H1 (cell line): Measurements from ENCODE around the gene RUNX1. TPM values are rescaled to one million over a fixed set of nuclear protein-coding genes. Genes with fewer than 3 reads are reported as not detected.

Experiments
- CTCF ChIA-PET: fragments of 300-600 bp; sonication (Branson Sonifier 250); formaldehyde crosslinking; loops from one replicate; lab custom pipeline; 2021; ENCODE audit not compliant: partially characterized antibody; lab: Charles Lee
- POLR2A ChIA-PET: fragments of 300-600 bp; sonication (Branson Sonifier 250); formaldehyde crosslinking; loops from one replicate; lab custom pipeline; 2021; ENCODE audit warnings: inconsistent platforms; ENCODE audit not compliant: partially characterized antibody; lab: Charles Lee
- DNase-seq, 2 experiments: peaks; one replicate each; pipeline versions ENCODE4 v3.0.0 to v3.0.0-alpha.2; 2010 to 2022; ENCODE audit warnings: low spot score in 2 of 2, low read depth in 1 of 2, mixed read lengths in 1 of 2
- FAIRE-seq: peaks from 2 replicates; lab custom pipeline; 2011; peaks lifted over from hg19 to GRCh38; lab: Jason Lieb, UNC
- H2AFZ ChIP-seq: 2 replicates; pipeline ENCODE4 v1.8.1; 2012; ENCODE audit warnings: low read length, inconsistent platforms
- H2AK5ac ChIP-seq: 2 replicates; pipeline ENCODE4 v1.6.1; 2013; ENCODE audit warnings: low read depth, low read length
- H2BK120ac ChIP-seq: replicated peaks from 2 replicates; pipeline ENCODE3; 2013; ENCODE audit warnings: low read depth, low read length, inconsistent platforms
- H2BK12ac ChIP-seq: 2 replicates; pipeline ENCODE4 v1.6.1; 2013; ENCODE audit warnings: low read depth, low read length
- H2BK15ac ChIP-seq: 2 replicates; pipeline ENCODE4 v1.6.1; 2013; ENCODE audit warnings: low read length
- H2BK20ac ChIP-seq: 2 replicates; pipeline ENCODE4 v1.6.1; 2013; ENCODE audit warnings: low read length
- H2BK5ac ChIP-seq: 2 replicates; pipeline ENCODE4 v1.6.1; 2013; ENCODE audit warnings: low read depth, low read length
- H3K14ac ChIP-seq: 2 replicates; pipeline ENCODE4 v1.6.1; 2013; ENCODE audit warnings: inconsistent platforms; ENCODE audit not compliant: insufficient read length
- H3K18ac ChIP-seq: 2 replicates; pipeline ENCODE4 v1.6.1; 2013; ENCODE audit warnings: low read length; ENCODE audit errors: extremely low read depth
- H3K23ac ChIP-seq: 2 replicates; pipeline ENCODE4 v1.6.1; 2013; ENCODE audit warnings: inconsistent platforms; ENCODE audit not compliant: insufficient read length
- H3K23me2 ChIP-seq: 2 replicates; pipeline ENCODE4 v1.6.1; 2013; ENCODE audit warnings: low read depth, low read length
- H3K27ac ChIP-seq: 2 replicates; pipeline ENCODE4 v1.6.1; 2011; ENCODE audit warnings: low read depth, low read length, inconsistent platforms
- H3K27me3 ChIP-seq, 4 experiments: replicated peaks in 1 of 4; 1 replicate in 1 of 4; 2 replicates in 3 of 4; pipeline versions ENCODE4 v1.6.1 to v1.8.1; 2011 to 2013; ENCODE audit warnings: low read length in 3 of 4, mild to moderate bottlenecking in 3 of 4, inconsistent platforms in 2 of 4, mixed read lengths in 2 of 4, moderate library complexity in 1 of 4; ENCODE audit not compliant: control insufficient read depth in 3 of 4, insufficient read depth in 3 of 4; ENCODE audit errors: extremely low read depth in 1 of 4
- H3K36me3 ChIP-seq, 4 experiments: 2 replicates each; pipeline versions ENCODE4 v1.6.1 to v1.8.1; 2011 to 2013; ENCODE audit warnings: mild to moderate bottlenecking in 4 of 4, low read length in 3 of 4, moderate library complexity in 2 of 4, control low read depth in 1 of 4, inconsistent platforms in 1 of 4; ENCODE audit not compliant: insufficient read depth in 4 of 4, control insufficient read depth in 2 of 4
- H3K4ac ChIP-seq: replicated peaks from 2 replicates; pipeline ENCODE3; 2013; ENCODE audit warnings: low read length, low read depth, mixed read lengths, inconsistent platforms; ENCODE audit not compliant: insufficient read length
- H3K4me1 ChIP-seq, 4 experiments: replicated peaks in 1 of 4; 1 replicate in 1 of 4; 2 replicates in 3 of 4; pipeline versions ENCODE4 v1.6.1 to v1.8.1; 2011 to 2013; ENCODE audit warnings: low read length in 3 of 4, inconsistent platforms in 2 of 4, mixed read lengths in 1 of 4; ENCODE audit not compliant: insufficient read depth in 4 of 4, control insufficient read depth in 3 of 4
- H3K4me2 ChIP-seq, 2 experiments: 2 replicates each; pipeline versions ENCODE4 v1.6.1 to v1.8.1; 2011 to 2013; ENCODE audit warnings: low read depth in 2 of 2, low read length in 2 of 2, control low read depth in 1 of 2, inconsistent platforms in 1 of 2, mild to moderate bottlenecking in 1 of 2; ENCODE audit not compliant: insufficient read depth in 1 of 2
- H3K4me3 ChIP-seq, 4 experiments: fragments of 200-600, 300-600 bp in 1 of 4; sonication (generic), shearing (Covaris generic), sonication (Bioruptor Twin) in 1 of 4; 2 replicates each; pipeline versions ENCODE4 v1.5.1 to v1.8.1; 2011 to 2016; ENCODE audit warnings: low read length in 4 of 4, low read depth in 3 of 4, control low read depth in 2 of 4, inconsistent platforms in 2 of 4, mild to moderate bottlenecking in 2 of 4, mixed read lengths in 1 of 4, moderate library complexity in 1 of 4; ENCODE audit not compliant: insufficient read depth in 2 of 4; ENCODE audit errors: extremely low read depth in 1 of 4
- H3K56ac ChIP-seq: replicated peaks from 2 replicates; pipeline ENCODE3; 2013; ENCODE audit warnings: low read depth, mild to moderate bottlenecking, mixed read lengths, low read length, inconsistent platforms; ENCODE audit not compliant: insufficient read length
- H3K79me1 ChIP-seq: 2 replicates; pipeline ENCODE4 v1.6.1; 2013; ENCODE audit warnings: low read depth, low read length, control low read depth
- H3K79me2 ChIP-seq, 2 experiments: 2 replicates each; pipeline versions ENCODE4 v1.6.1 to v1.8.1; 2012 to 2013; ENCODE audit warnings: low read length in 2 of 2, mild to moderate bottlenecking in 2 of 2, inconsistent platforms in 1 of 2; ENCODE audit not compliant: insufficient read depth in 2 of 2, control insufficient read depth in 1 of 2
- H3K9ac ChIP-seq, 4 experiments: replicated peaks in 1 of 4; 1 replicate in 1 of 4; 2 replicates in 3 of 4; pipeline versions ENCODE4 v1.6.1 to v1.8.1; 2011 to 2013; ENCODE audit warnings: low read depth in 3 of 4, low read length in 3 of 4, control low read depth in 2 of 4, mild to moderate bottlenecking in 2 of 4, moderate library complexity in 2 of 4, inconsistent platforms in 1 of 4; ENCODE audit errors: extremely low read depth in 1 of 4
- H3K9me3 ChIP-seq, 2 experiments: 2 replicates each; pipeline versions ENCODE4 v1.6.1 to v1.8.1; 2012 to 2013; ENCODE audit warnings: mild to moderate bottlenecking in 2 of 2, moderate library complexity in 2 of 2, control low read depth in 1 of 2, inconsistent platforms in 1 of 2, low read depth in 1 of 2, low read length in 1 of 2, mixed read lengths in 1 of 2; ENCODE audit not compliant: insufficient read depth in 2 of 2
- H4K20me1 ChIP-seq, 2 experiments: replicated peaks in 1 of 2; 2 replicates each; pipeline versions ENCODE3 to v1.8.1; 2011 to 2013; ENCODE audit warnings: inconsistent platforms in 2 of 2, low read length in 2 of 2, mild to moderate bottlenecking in 1 of 2; ENCODE audit not compliant: insufficient read depth in 2 of 2, control insufficient read depth in 1 of 2
- H4K5ac ChIP-seq: 2 replicates; pipeline ENCODE4 v1.6.1; 2013; ENCODE audit warnings: low read length, low read depth, mixed read lengths, inconsistent platforms; ENCODE audit not compliant: insufficient read length
- H4K8ac ChIP-seq: 2 replicates; pipeline ENCODE4 v1.8.0; 2013; ENCODE audit warnings: mild to moderate bottlenecking, moderate library complexity, low read length, inconsistent platforms; ENCODE audit not compliant: insufficient read depth; ENCODE audit errors: extremely low read depth
- H4K91ac ChIP-seq: replicated peaks from 2 replicates; pipeline ENCODE3; 2013; ENCODE audit warnings: low read length, mixed read lengths, inconsistent platforms; ENCODE audit not compliant: insufficient read length
- KDM1A ChIP-seq: fragments of 200-600, 300-600 bp; sonication (generic); IDR thresholded peaks from 2 replicates; pipeline ENCODE4 v1.7.1; 2016; ENCODE audit warnings: mild to moderate bottlenecking, low read length, borderline replicate concordance
- KDM4A ChIP-seq: IDR thresholded peaks from one replicate; pipeline ENCODE4 v1.7.1; 2012; ENCODE audit warnings: low read depth, mild to moderate bottlenecking, moderate library complexity, low read length, inconsistent platforms; ENCODE audit not compliant: severe bottlenecking
- PHF8 ChIP-seq: fragments of 200-600 bp; sonication (generic); conservative IDR thresholded peaks from 2 replicates; pipeline ENCODE4 v1.7.1; 2012; ENCODE audit warnings: low read depth, mild to moderate bottlenecking, inconsistent platforms, low read length, moderate library complexity
- POLR2A ChIP-seq, 2 experiments: IDR thresholded peaks; 1 replicate in 1 of 2; 2 replicates in 1 of 2; pipeline ENCODE4 v1.6.1; 2011; ENCODE audit warnings: low read depth in 2 of 2, low read length in 2 of 2, mild to moderate bottlenecking in 2 of 2; ENCODE audit errors: control extremely low read depth in 1 of 2
- RBBP5 ChIP-seq: IDR thresholded peaks from 2 replicates; pipeline ENCODE4 v1.7.1; 2012; ENCODE audit warnings: low read depth, mild to moderate bottlenecking, inconsistent platforms, low read length, moderate library complexity, borderline replicate concordance
- SAP30 ChIP-seq: fragments of 300-600 bp; sonication (generic); IDR thresholded peaks from 2 replicates; pipeline ENCODE4 v1.7.1; 2012; ENCODE audit warnings: low read length, moderate library complexity, mild to moderate bottlenecking, inconsistent platforms; ENCODE audit not compliant: insufficient read depth, insufficient replicate concordance
- YY1 ChIP-seq: IDR thresholded peaks from 2 replicates; pipeline ENCODE4 v1.6.1; 2011; ENCODE audit warnings: low read depth, mild to moderate bottlenecking, low read length
- WGBS, 2 experiments: shearing (Covaris generic) in 1 of 2; methylation state at CpG; one replicate each; pipeline versions ENCODE4 v1.1.6 to v1.1.7; 2013 to 2015; ENCODE audit warnings: low lambda C conversion rate in 2 of 2, mixed read lengths in 2 of 2, inconsistent platforms in 1 of 2, low coverage in 1 of 2, missing lambda C conversion rate in 1 of 2; ENCODE audit not compliant: insufficient replicate concordance in 2 of 2, insufficient coverage in 1 of 2, insufficient read length in 1 of 2; ENCODE audit errors: extremely low coverage in 1 of 2, missing lambda C conversion rate in 1 of 2; 5-methylcytosine and 5-hydroxymethylcytosine counted together
- polyA plus RNA-seq, 7 experiments: library from polyadenylated mRNA; depleted of rRNA in 3 of 7; stranded (reverse) in 5 of 7; unstranded in 2 of 7; fragments of >200 nt in 5 of 7; fragments of 200-250 nt in 2 of 7; gene quantifications; 1 replicate in 5 of 7; 2 replicates in 1 of 7; 4 replicates in 1 of 7; pipeline versions ENCODE4 v1.2.1 to v1.2.3, GENCODE V29; 2011 to 2013; ENCODE audit warnings: missing spikeins in 2 of 7, mixed read lengths in 2 of 7
- total RNA-seq: library from RNA; stranded (reverse); fragmentation: NEBNext Ultra II Directional; extraction: Animal tissue kit (Norgen Biotek cat#: 25700); gene quantifications from 2 replicates; pipeline ENCODE4 v1.2.1, GENCODE V29; 2021
- TF ChIP-seq, protein P1 (sequence below): IDR thresholded peaks from 2 replicates; pipeline ENCODE4 v1.6.1; 2012; ENCODE audit warnings: low read length, inconsistent platforms

RUNX1 gene
- total and polyA plus RNA-seq, 2 of the 8 experiments (the other 6 are each of a cell fraction or from before 2014, with no cell fraction given) = 0.20 to 0.60 TPM

GRCh38 chr21:34969423-34970166, 79.5 kb downstream of the RUNX1 start:
- no peaks in the 10 kb centered on the region for H3K9me3 ChIP-seq
- no peaks in the 10 kb centered on the region for H3K79me1 ChIP-seq
- 91% methylated on average over 8 of the region's 8 CpGs; no CpG with 5 or more reads in 1 of the 2 experiments for WGBS, 2 experiments
- H3K23me2 ChIP-seq = no peaks in the 10 kb centered on the region
- H3K4ac ChIP-seq = no peak overlapping the region
- no peak overlapping the region for H3K23ac ChIP-seq
- H2AFZ ChIP-seq = no peak overlapping the region
- H4K20me1 ChIP-seq = peaks cover 0 to 5% of the 10 kb centered on the region in 2 experiments
- H3K4me3 ChIP-seq = no peak overlapping the region
- no peak overlapping the region for H3K27ac ChIP-seq
- no peak overlapping the region for H3K56ac ChIP-seq
- ChIA-PET POLR2A (no interaction called here), CTCF (interaction anchor here (1.0 kb wide), 1 partner anchor 224 kb away, joined by 4 read pairs; no protein-coding TSS in a partner anchor)
- peaks cover 0 to 3% (median 0%) of the 10 kb centered on the region in 4 experiments; a peak in 1 of 7 replicates for H3K27me3 ChIP-seq
- no peak overlapping the region for H3K14ac ChIP-seq
- no peaks in the 10 kb centered on the region for H3K79me2 ChIP-seq
- H4K91ac ChIP-seq = no peak overlapping the region
- no peak overlapping the region for H3K4me2 ChIP-seq
- no peak overlapping the region for H4K5ac ChIP-seq
- no peaks in the 10 kb centered on the region for H3K36me3 ChIP-seq
- H3K9ac ChIP-seq = no peak overlapping the region
- no peak overlapping the region for H2BK12ac ChIP-seq
- FAIRE-seq (no peak), DNase-seq (no peak)
- no peak overlapping the region for H4K8ac ChIP-seq
- H2BK120ac ChIP-seq = no peak overlapping the region
- H2AK5ac ChIP-seq = no peak overlapping the region
- no peaks in the 10 kb centered on the region for H3K4me1 ChIP-seq
- no peak overlapping the region for H2BK5ac ChIP-seq
- H2BK15ac ChIP-seq = no peak overlapping the region
- no peak overlapping the region for H3K18ac ChIP-seq
- H2BK20ac ChIP-seq = no peak overlapping the region
- no peak for TF ChIP-seq KDM1A
- no peak for TF ChIP-seq SAP30
- no peak for TF ChIP-seq POLR2A (IDR thresholded peaks at IDR 0.05; ENCODE audit: control extremely low read depth in 1 of 2, low read depth in 2 of 2, low read length in 2 of 2)
- TF ChIP-seq KDM4A = no peak
- TF ChIP-seq PHF8 = no peak
- no peak for TF ChIP-seq RBBP5
- TF ChIP-seq YY1 = no peak
- TF ChIP-seq, protein P1, sequence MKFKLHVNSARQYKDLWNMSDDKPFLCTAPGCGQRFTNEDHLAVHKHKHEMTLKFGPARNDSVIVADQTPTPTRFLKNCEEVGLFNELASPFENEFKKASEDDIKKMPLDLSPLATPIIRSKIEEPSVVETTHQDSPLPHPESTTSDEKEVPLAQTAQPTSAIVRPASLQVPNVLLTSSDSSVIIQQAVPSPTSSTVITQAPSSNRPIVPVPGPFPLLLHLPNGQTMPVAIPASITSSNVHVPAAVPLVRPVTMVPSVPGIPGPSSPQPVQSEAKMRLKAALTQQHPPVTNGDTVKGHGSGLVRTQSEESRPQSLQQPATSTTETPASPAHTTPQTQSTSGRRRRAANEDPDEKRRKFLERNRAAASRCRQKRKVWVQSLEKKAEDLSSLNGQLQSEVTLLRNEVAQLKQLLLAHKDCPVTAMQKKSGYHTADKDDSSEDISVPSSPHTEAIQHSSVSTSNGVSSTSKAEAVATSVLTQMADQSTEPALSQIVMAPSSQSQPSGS = no peak
